Gastroesophageal sphincter (tissue), 3 donors: ENCODE data around the gene EEF1A2.

ENCODE experiments used
- CTCF ChIP-seq, 4 experiments: fragments of 200-600 bp in 2 of 4; fragments of 450-650 bp in 2 of 4; sonication (generic) in 1 of 4; IDR thresholded peaks; one replicate each; pipeline ENCODE4 v1.5.1; 2017 to 2019; ENCODE audit warnings: antibody characterized with exemption in 4 of 4, mild to moderate bottlenecking in 2 of 4, moderate library complexity in 2 of 4
- EP300 ChIP-seq: sonication (generic); formaldehyde crosslinking; IDR thresholded peaks from one replicate; pipeline ENCODE4 v1.6.1; 2017; ENCODE audit warnings: antibody characterized with exemption, mild to moderate bottlenecking
- POLR2A ChIP-seq, 2 donors: fragments of 450-650 bp; IDR thresholded peaks; one replicate each; pipeline ENCODE4 v1.6.1; 2017; ENCODE audit warnings: antibody characterized with exemption in 2 of 2, mild to moderate bottlenecking in 2 of 2, moderate library complexity in 1 of 2
- POLR2AphosphoS5 ChIP-seq: sonication (generic); formaldehyde crosslinking; IDR thresholded peaks from one replicate; pipeline ENCODE4 v1.6.1; 2017; ENCODE audit warnings: antibody characterized with exemption

GRCh38 chr20:63487781-63488241 lies 11.1 kb downstream of the EEF1A2 start:
- no peak for TF ChIP-seq CTCF (IDR thresholded peaks at IDR 0.05)
- TF ChIP-seq POLR2AphosphoS5, result no peak
- TF ChIP-seq EP300, result no peak
- TF ChIP-seq POLR2A (IDR thresholded peaks at IDR 0.05), result no peak
